ENCODE data around the gene PADI2.

DNA sequence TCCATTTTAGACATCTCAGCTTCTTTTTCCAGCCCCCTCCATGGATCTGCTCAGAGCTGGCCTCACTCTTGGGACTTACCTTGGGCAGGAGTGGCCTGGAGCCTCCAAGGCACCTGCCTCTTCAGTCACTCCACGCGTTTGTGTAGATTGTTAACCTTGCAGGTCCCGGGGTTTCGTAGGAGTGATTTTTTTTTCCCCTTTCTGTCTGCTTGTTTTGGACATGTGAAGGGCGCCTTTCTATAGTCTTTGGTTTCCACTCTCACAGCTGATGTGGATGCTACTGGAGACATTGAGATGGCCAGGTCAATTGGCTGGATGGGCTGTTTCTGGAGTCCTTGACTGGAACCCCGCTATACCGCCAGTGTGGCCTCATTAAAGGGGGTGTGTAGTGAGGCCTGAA is 63.5 kb downstream of the PADI2 start:
- TF ChIP-seq, protein P1, sequence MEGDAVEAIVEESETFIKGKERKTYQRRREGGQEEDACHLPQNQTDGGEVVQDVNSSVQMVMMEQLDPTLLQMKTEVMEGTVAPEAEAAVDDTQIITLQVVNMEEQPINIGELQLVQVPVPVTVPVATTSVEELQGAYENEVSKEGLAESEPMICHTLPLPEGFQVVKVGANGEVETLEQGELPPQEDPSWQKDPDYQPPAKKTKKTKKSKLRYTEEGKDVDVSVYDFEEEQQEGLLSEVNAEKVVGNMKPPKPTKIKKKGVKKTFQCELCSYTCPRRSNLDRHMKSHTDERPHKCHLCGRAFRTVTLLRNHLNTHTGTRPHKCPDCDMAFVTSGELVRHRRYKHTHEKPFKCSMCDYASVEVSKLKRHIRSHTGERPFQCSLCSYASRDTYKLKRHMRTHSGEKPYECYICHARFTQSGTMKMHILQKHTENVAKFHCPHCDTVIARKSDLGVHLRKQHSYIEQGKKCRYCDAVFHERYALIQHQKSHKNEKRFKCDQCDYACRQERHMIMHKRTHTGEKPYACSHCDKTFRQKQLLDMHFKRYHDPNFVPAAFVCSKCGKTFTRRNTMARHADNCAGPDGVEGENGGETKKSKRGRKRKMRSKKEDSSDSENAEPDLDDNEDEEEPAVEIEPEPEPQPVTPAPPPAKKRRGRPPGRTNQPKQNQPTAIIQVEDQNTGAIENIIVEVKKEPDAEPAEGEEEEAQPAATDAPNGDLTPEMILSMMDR (IDR thresholded peaks at IDR 0.05): no peak
- no peak for TF ChIP-seq POLR2A (IDR thresholded peaks at IDR 0.05)
